Endothelial cell (in vitro differentiated cells): ENCODE measurements around the gene C5orf15. TPM values are rescaled to one million over a fixed set of nuclear protein-coding genes. Genes with fewer than 3 reads are reported as not detected.

ENCODE experiments used
- DNase-seq: peaks from one replicate; pipeline ENCODE4 v3.0.0; 2021; ENCODE audit warnings: low spot score
- H3K27ac Mint-ChIP-seq: one replicate; pipeline ENCODE4 v1.8.0; 2021; ENCODE audit warnings: mixed read lengths, inconsistent platforms; ENCODE audit not compliant: unreplicated experiment
- H3K27me3 Mint-ChIP-seq: one replicate; pipeline ENCODE4 v1.8.0; 2021; ENCODE audit warnings: mild to moderate bottlenecking, moderate library complexity, mixed read lengths, inconsistent platforms; ENCODE audit not compliant: unreplicated experiment
- H3K36me3 Mint-ChIP-seq: one replicate; pipeline ENCODE4 v1.8.0; 2021; ENCODE audit warnings: mild to moderate bottlenecking, low read depth, mixed read lengths, inconsistent platforms; ENCODE audit not compliant: unreplicated experiment
- H3K4me1 Mint-ChIP-seq: one replicate; pipeline ENCODE4 v1.8.0; 2021; ENCODE audit warnings: mild to moderate bottlenecking, mixed read lengths, inconsistent platforms; ENCODE audit not compliant: unreplicated experiment
- H3K4me3 Mint-ChIP-seq: one replicate; pipeline ENCODE4 v1.8.0; 2021; ENCODE audit warnings: mild to moderate bottlenecking, mixed read lengths, inconsistent platforms; ENCODE audit not compliant: unreplicated experiment
- H3K9me3 Mint-ChIP-seq: one replicate; pipeline ENCODE4 v1.8.0; 2021; ENCODE audit warnings: mixed read lengths, inconsistent platforms; ENCODE audit not compliant: unreplicated experiment
- CTCF ChIP-seq: fragments of 200-600 bp; sonication (generic); IDR thresholded peaks from one replicate; pipeline ENCODE4 v1.5.0; 2021; ENCODE audit warnings: antibody characterized with exemption; ENCODE audit not compliant: unreplicated experiment
- total RNA-seq: library from RNA; stranded (reverse); fragmentation: NEBNext Ultra II Directional; extraction: Animal tissue kit (Norgen Biotek cat#: 25700); gene quantifications from one replicate; pipeline ENCODE4 v1.2.1, GENCODE V29; 2021; ENCODE audit not compliant: unreplicated experiment

The C5orf15 gene
- total RNA-seq, 1 donor from 2014 or later: 35.5 TPM

- Mint-ChIP-seq H3K9me3 (no peaks in the 10 kb centered on the region), H3K36me3 (no peaks in the 10 kb centered on the region), H3K4me1 (no peaks in the 10 kb centered on the region), H3K4me3 (no peak overlapping the region), H3K27me3 (peaks cover 7% of the 10 kb centered on the region), H3K27ac (no peak overlapping the region)
- DNase-seq: no peak
- no peak for TF ChIP-seq CTCF
These were observed 34.6 kb downstream of the C5orf15 start for GRCh38 chr5:133933670-133934295.

- H3K27me3 Mint-ChIP-seq: peaks cover 7% of the 10 kb centered on the region
- DNase-seq: no peak
- H3K36me3 Mint-ChIP-seq: no peaks in the 10 kb centered on the region
- no peaks in the 10 kb centered on the region for H3K9me3 Mint-ChIP-seq
- no peaks in the 10 kb centered on the region for H3K4me1 Mint-ChIP-seq
- no peak for TF ChIP-seq CTCF
- H3K4me3 Mint-ChIP-seq: no peak overlapping the region
- no peak overlapping the region for H3K27ac Mint-ChIP-seq
These were observed 35.3 kb downstream of the C5orf15 start for GRCh38 chr5:133933169-133933509.

GRCh38 chr5:133932441-133933168 lies 35.8 kb downstream of the C5orf15 start:
- TF ChIP-seq CTCF: no peak
- Mint-ChIP-seq H3K4me1 (peaks cover 4% of the 10 kb centered on the region), H3K9me3 (no peaks in the 10 kb centered on the region), H3K4me3 (no peak overlapping the region), H3K27me3 (peaks cover 7% of the 10 kb centered on the region), H3K27ac (no peak overlapping the region), H3K36me3 (no peaks in the 10 kb centered on the region)
- DNase-seq: no peak

GRCh38 chr5:133931546-133931945 lies 36.9 kb downstream of the C5orf15 start:
- Mint-ChIP-seq H3K4me1 (peaks cover 4% of the 10 kb centered on the region), H3K9me3 (no peaks in the 10 kb centered on the region), H3K36me3 (no peaks in the 10 kb centered on the region), H3K27ac (no peak overlapping the region), H3K27me3 (peaks cover 4% of the 10 kb centered on the region), H3K4me3 (no peak overlapping the region)
- TF ChIP-seq CTCF: no peak
- DNase-seq: no peak

GRCh38 chr5:133930813-133931090 lies 37.7 kb downstream of the C5orf15 start:
- no peaks in the 10 kb centered on the region for H3K9me3 Mint-ChIP-seq
- peaks cover 4% of the 10 kb centered on the region for H3K4me1 Mint-ChIP-seq
- no peak overlapping the region for H3K27ac Mint-ChIP-seq
- H3K36me3 Mint-ChIP-seq: no peaks in the 10 kb centered on the region
- no peak overlapping the region for H3K4me3 Mint-ChIP-seq
- DNase-seq: no peak
- peaks cover 4% of the 10 kb centered on the region for H3K27me3 Mint-ChIP-seq
- TF ChIP-seq CTCF: no peak
